Measurements from ENCODE around the gene DIP2C. TPM values are rescaled to one million over a fixed set of nuclear protein-coding genes. Genes with fewer than 3 reads are reported as not detected.
"Not testable (repeated sequence)": the region's sequence is repeated elsewhere in the genome, so short reads cannot be mapped to it uniquely, and the experiment has no call there.

DIP2C gene
- total RNA-seq, 1 donor from 2014 or later: 31.9 TPM

GRCh38 chr10:482848-483247 lies 206.6 kb downstream of the DIP2C start:
- no peak for DNase-seq (ENCODE audit: low read depth)

GRCh38 chr10:482051-482501 lies 207.4 kb downstream of the DIP2C start:
- no peak for DNase-seq (ENCODE audit: low read depth)

GRCh38 chr10:481628-482027 lies 207.8 kb downstream of the DIP2C start:
- no peak for DNase-seq (ENCODE audit: low read depth)

GRCh38 chr10:480928-481552 lies 208.4 kb downstream of the DIP2C start:
- peak; percentile 84 for DNase-seq (ENCODE audit: low read depth)

- no peak for DNase-seq (ENCODE audit: low read depth)
Measured at GRCh38 chr10:480498-480927, 209.0 kb downstream of the DIP2C start.

- DNase-seq (ENCODE audit: low read depth): not testable (repeated sequence)
Measured at GRCh38 chr10:479706-480497, 209.6 kb downstream of the DIP2C start.

GRCh38 chr10:478471-479245 lies 210.8 kb downstream of the DIP2C start:
- DNase-seq (ENCODE audit: low read depth): no peak

GRCh38 chr10:477620-478019 lies 211.8 kb downstream of the DIP2C start:
- DNase-seq (ENCODE audit: low read depth): no peak

GRCh38 chr10:476455-476780 lies 213.1 kb downstream of the DIP2C start:
- DNase-seq (ENCODE audit: low read depth): no peak

GRCh38 chr10:475709-476454 lies 213.6 kb downstream of the DIP2C start:
- DNase-seq (ENCODE audit: low read depth): no peak

- DNase-seq (ENCODE audit: low read depth): no peak
Measured at GRCh38 chr10:474946-475345, 214.5 kb downstream of the DIP2C start.

- no peak for DNase-seq (ENCODE audit: low read depth)
Measured at GRCh38 chr10:474406-474805, 215.1 kb downstream of the DIP2C start.

- no peak for DNase-seq (ENCODE audit: low read depth)
Measured at GRCh38 chr10:472241-472910, 217.1 kb downstream of the DIP2C start.

GRCh38 chr10:470339-471003 lies 219.0 kb downstream of the DIP2C start:
- no peak for DNase-seq (ENCODE audit: low read depth)

GRCh38 chr10:469947-470338 lies 219.5 kb downstream of the DIP2C start:
- no peak for DNase-seq (ENCODE audit: low read depth)

- DNase-seq (ENCODE audit: low read depth): no peak
Measured at GRCh38 chr10:459743-460142, 229.7 kb downstream of the DIP2C start.

- no peak for DNase-seq (ENCODE audit: low read depth)
Measured at GRCh38 chr10:458421-458851, 231.0 kb downstream of the DIP2C start.

GRCh38 chr10:456486-456885 lies 233.0 kb downstream of the DIP2C start:
- DNase-seq (ENCODE audit: low read depth): peak; percentile 13

- DNase-seq (ENCODE audit: low read depth): peak; percentile 34
Measured at GRCh38 chr10:454860-455259, 234.6 kb downstream of the DIP2C start.

- DNase-seq (ENCODE audit: low read depth): no peak
Measured at GRCh38 chr10:453647-454046, 235.8 kb downstream of the DIP2C start.

Data from myocyte (in vitro differentiated cells).